Erythroblast (primary cell): Measurements from ENCODE around the gene PNPLA7.
"Not testable (repeated sequence)": the region's sequence is repeated elsewhere in the genome, so short reads cannot be mapped to it uniquely, and the experiment has no call there.

Experiments used
- GATA1 ChIP-seq: IDR thresholded peaks from 2 replicates; pipeline ENCODE4 v1.6.1; 2011; ENCODE audit warnings: low read depth, mild to moderate bottlenecking, control low read depth, low read length, moderate library complexity
- POLR2A ChIP-seq: IDR thresholded peaks from 2 replicates; pipeline ENCODE4 v1.6.1; 2011; ENCODE audit warnings: mild to moderate bottlenecking, low read length

GRCh38 chr9:137451264-137452005, 98.8 kb downstream of the PNPLA7 start:
- not testable (repeated sequence) for TF ChIP-seq POLR2A, GATA1
